ENCODE measurements around the gene LCE3D.

DNA sequence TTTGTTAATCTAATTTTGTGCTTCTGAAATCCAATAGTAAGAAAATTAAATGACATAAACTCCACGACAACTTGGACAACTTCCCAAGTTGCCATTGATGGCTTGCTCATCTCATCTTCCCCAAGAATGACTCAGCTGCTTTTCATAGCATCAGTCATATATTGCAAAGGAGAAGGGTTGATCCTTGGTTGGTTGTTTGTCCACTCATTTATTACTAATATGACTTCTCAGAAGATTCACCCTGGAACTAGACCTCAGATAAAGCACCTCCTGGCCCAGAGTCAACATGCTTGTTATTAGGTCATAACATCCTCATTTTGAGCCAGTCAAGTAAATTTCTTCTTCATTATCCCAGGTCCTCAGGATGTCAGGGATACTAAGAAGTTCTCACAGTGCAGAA, 2.3 kb upstream of the LCE3D start:
- TF ChIP-seq, protein P1, sequence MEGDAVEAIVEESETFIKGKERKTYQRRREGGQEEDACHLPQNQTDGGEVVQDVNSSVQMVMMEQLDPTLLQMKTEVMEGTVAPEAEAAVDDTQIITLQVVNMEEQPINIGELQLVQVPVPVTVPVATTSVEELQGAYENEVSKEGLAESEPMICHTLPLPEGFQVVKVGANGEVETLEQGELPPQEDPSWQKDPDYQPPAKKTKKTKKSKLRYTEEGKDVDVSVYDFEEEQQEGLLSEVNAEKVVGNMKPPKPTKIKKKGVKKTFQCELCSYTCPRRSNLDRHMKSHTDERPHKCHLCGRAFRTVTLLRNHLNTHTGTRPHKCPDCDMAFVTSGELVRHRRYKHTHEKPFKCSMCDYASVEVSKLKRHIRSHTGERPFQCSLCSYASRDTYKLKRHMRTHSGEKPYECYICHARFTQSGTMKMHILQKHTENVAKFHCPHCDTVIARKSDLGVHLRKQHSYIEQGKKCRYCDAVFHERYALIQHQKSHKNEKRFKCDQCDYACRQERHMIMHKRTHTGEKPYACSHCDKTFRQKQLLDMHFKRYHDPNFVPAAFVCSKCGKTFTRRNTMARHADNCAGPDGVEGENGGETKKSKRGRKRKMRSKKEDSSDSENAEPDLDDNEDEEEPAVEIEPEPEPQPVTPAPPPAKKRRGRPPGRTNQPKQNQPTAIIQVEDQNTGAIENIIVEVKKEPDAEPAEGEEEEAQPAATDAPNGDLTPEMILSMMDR (optimal IDR thresholded peaks at IDR 0.05 in 1 of 3, IDR thresholded peaks at IDR 0.05 in 1 of 3, conservative IDR thresholded peaks at IDR 0.05 in 1 of 3; ENCODE audit: extremely low read depth in 1 of 3, insufficient read depth in 2 of 3, low read length in 3 of 3): no peak
- no peak for TF ChIP-seq EZH2 (IDR thresholded peaks at IDR 0.05; ENCODE audit: low read length)

Measured in keratinocyte (primary cell).